Measurements from ENCODE around the gene KDELR3.

GRCh38 chr22:38523029-38523428 is 55.1 kb downstream of the KDELR3 start:
- TF ChIP-seq, protein P1, sequence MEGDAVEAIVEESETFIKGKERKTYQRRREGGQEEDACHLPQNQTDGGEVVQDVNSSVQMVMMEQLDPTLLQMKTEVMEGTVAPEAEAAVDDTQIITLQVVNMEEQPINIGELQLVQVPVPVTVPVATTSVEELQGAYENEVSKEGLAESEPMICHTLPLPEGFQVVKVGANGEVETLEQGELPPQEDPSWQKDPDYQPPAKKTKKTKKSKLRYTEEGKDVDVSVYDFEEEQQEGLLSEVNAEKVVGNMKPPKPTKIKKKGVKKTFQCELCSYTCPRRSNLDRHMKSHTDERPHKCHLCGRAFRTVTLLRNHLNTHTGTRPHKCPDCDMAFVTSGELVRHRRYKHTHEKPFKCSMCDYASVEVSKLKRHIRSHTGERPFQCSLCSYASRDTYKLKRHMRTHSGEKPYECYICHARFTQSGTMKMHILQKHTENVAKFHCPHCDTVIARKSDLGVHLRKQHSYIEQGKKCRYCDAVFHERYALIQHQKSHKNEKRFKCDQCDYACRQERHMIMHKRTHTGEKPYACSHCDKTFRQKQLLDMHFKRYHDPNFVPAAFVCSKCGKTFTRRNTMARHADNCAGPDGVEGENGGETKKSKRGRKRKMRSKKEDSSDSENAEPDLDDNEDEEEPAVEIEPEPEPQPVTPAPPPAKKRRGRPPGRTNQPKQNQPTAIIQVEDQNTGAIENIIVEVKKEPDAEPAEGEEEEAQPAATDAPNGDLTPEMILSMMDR (IDR thresholded peaks at IDR 0.05), result no peak
- no peak for TF ChIP-seq POLR2A (IDR thresholded peaks at IDR 0.05)
- no peak for TF ChIP-seq EP300 (IDR thresholded peaks at IDR 0.05; ENCODE audit: low read depth)
